Measurements from ENCODE around the gene TTC16. TPM values are rescaled to one million over a fixed set of nuclear protein-coding genes. Genes with fewer than 3 reads are reported as not detected.

The TTC16 gene
- total and polyA plus RNA-seq, 3 donors from 2014 or later: 25.0 to 46.2 (median 32.7) TPM

- 53 to 66% methylated on average over 3 to 8 of the region's 8 CpGs for WGBS, 2 donors
These were observed 11.0 kb downstream of the TTC16 start for GRCh38 chr9:127726871-127727270.

DNA sequence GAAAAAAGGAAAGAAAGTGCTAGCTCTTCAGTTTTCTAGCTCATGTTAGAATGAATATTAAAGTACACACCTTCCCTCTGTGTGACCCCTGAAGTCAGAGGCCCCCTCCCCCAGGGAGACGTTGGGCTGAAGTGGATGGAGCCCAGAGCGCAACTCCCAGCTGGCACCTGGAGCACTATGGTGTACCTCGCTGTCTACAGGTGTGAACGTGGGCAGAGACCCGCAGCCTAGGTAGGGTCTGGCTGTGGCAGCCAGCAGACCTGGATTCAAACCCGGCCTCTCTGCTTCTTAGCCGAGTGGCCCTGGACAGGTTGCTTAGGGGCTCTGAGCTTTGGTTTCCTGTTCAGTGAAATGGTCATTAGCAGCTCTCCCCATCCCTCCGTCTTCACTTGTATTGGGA lies 12.9 kb downstream of the TTC16 start:
- DNase-seq: no peak
- H3K36me3 ChIP-seq (ENCODE audit: low read depth, missing control alignments): no peaks in the 10 kb centered on the region
- 88 to 89% methylated on average over 7 to 8 of the region's 8 CpGs for WGBS, 2 donors
- no peaks in the 10 kb centered on the region for H3K27me3 ChIP-seq
- H3K27ac ChIP-seq: no peak overlapping the region
- TF ChIP-seq CTCF (IDR thresholded peaks at IDR 0.05) (no peak), POLR2A (IDR thresholded peaks at IDR 0.05) (no peak)
- H3K4me3 ChIP-seq: no peak overlapping the region
- no peaks in the 10 kb centered on the region for H3K9me3 ChIP-seq
- intact Hi-C loops (cut with DNase I; ENCODE audit: low total_unique reads): no loop called here
- H3K4me1 ChIP-seq: peaks cover 40% of the 10 kb centered on the region

More at GRCh38 chr9:127726871-127727270, 11.0 kb downstream of the TTC16 start:
- no peak for DNase-seq
- Histone ChIP-seq H3K36me3 (ENCODE audit: low read depth, missing control alignments) (no peaks in the 10 kb centered on the region), H3K9me3 (no peaks in the 10 kb centered on the region), H3K27me3 (no peaks in the 10 kb centered on the region), H3K4me3 (no peak overlapping the region), H3K4me1 (peaks cover 33% of the 10 kb centered on the region), H3K27ac (no peak overlapping the region)
- intact Hi-C loops (cut with DNase I; ENCODE audit: low total_unique reads): no loop called here
- TF ChIP-seq POLR2A (IDR thresholded peaks at IDR 0.05): no peak
- TF ChIP-seq CTCF (IDR thresholded peaks at IDR 0.05): no peak

DNA sequence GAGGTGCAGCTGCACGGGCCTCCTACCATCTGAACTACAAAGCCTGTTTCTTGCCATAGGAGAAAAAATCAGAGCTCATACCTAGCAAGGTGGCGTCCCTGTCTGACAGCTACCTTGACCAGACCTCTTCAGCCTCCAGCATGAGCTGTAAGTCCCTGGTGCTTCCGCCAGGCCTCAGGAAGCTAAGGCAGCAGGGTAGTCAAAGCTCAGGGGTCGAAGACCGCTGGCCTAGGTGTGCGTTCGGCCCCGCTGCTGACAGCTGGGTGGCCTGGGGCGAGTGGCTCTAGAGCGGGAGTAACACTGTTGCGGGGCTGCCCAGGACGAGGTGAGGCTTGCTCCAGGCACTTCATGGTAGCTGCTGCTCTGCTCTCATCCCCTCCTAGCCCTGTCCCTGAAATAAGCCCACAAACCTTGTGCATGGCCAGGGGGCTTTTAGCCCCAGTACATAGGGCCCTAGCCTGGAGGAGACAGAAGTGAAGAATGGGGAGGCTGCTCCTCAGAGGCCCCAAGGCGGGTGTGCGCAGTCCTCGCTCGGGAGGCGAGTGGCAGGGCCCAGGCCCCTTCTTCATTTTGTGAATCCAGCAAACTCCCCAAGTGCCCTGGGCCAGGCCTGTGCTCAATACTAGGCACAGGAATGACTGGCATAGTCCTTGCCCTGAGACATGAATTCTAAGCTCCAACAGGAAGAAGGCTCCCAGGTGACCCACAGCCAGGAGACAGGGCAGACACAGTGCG lies 13.8 kb downstream of the TTC16 start:
- no peak for DNase-seq
- Histone ChIP-seq H3K27ac (no peak overlapping the region), H3K9me3 (no peaks in the 10 kb centered on the region), H3K27me3 (no peaks in the 10 kb centered on the region), H3K4me1 (peaks cover 38% of the 10 kb centered on the region), H3K4me3 (no peak overlapping the region), H3K36me3 (ENCODE audit: low read depth, missing control alignments) (no peaks in the 10 kb centered on the region)
- intact Hi-C loops (cut with DNase I; ENCODE audit: low total_unique reads): loop anchor here (5.0 to 10.0 kb wide), 2 partner anchors 137 to 145 kb away; partner anchors contain the start of gene AK1
- WGBS, 2 donors: 90% methylated on average over 3 to 18 of the region's 18 CpGs
- TF ChIP-seq POLR2A (IDR thresholded peaks at IDR 0.05): no peak
- TF ChIP-seq CTCF (IDR thresholded peaks at IDR 0.05): no peak

DNA sequence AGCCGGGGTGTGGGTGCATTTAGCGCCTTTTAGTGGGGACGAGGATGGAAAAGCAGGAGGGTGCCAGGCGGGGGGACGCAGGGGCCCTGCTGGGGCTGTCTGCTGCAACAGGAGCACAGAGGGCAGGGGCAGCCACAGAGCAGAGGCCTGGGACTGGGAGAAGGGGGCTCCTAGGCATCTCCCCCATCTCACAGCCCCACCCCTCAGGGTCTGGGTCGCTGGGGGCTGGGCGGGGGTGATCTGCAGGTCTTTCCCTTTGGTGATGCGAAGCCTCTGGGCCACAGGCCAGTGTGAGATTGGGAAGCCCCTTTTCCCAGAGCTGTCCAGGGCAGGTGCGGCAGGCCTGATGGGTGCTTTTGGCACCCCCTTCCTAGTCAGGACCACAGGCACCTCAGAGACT lies 14.4 kb downstream of the TTC16 start:
- H3K4me1 ChIP-seq: peaks cover 35% of the 10 kb centered on the region
- intact Hi-C loops (cut with DNase I; ENCODE audit: low total_unique reads): loop anchor here (5.0 to 10.0 kb wide), 2 partner anchors 138 to 145 kb away; partner anchors contain the start of gene AK1
- TF ChIP-seq CTCF (IDR thresholded peaks at IDR 0.05) (no peak), POLR2A (IDR thresholded peaks at IDR 0.05) (no peak)
- WGBS, 2 donors: 84 to 96% methylated on average over 8 to 9 of the region's 9 CpGs
- H3K27me3 ChIP-seq: no peaks in the 10 kb centered on the region
- no peak for DNase-seq
- no peak overlapping the region for H3K4me3 ChIP-seq
- no peaks in the 10 kb centered on the region for H3K9me3 ChIP-seq
- H3K36me3 ChIP-seq (ENCODE audit: low read depth, missing control alignments): no peaks in the 10 kb centered on the region
- no peak overlapping the region for H3K27ac ChIP-seq
